ENCODE data around the gene NEDD4L. TPM values are rescaled to one million over a fixed set of nuclear protein-coding genes. Genes with fewer than 3 reads are reported as not detected.

The NEDD4L gene
- total and polyA plus RNA-seq, 2 experiments from 2014 or later: 36.2 to 72.3 TPM

- Mint-ChIP-seq H3K36me3 (ENCODE audit: low read depth) (peaks cover 7% of the 10 kb centered on the region; the same call in 2 of the 3 replicates), H3K4me1 (peaks cover 3% of the 10 kb centered on the region; the same call in 2 of the 3 replicates), H3K4me3 (no peak overlapping the region), H3K9me3 (0 out of 3 replicates have a peak, but pooled peaks cover 5% of the 10 kb centered on the region), H3K27me3 (ENCODE audit: insufficient read depth, low read depth, poor library complexity) (peaks cover 2% of the 10 kb centered on the region), H3K27ac (no peak overlapping the region)
- Histone ChIP-seq H3F3A (replicated peaks; ENCODE audit: low read depth) (no peaks in the 10 kb centered on the region), H3K27ac (ENCODE audit: low read depth) (no peak overlapping the region), H3K4me1 (ENCODE audit: insufficient read depth) (no peaks in the 10 kb centered on the region), H3K4me2 (no peak overlapping the region), H3K4me3 (no peak overlapping the region), H3K79me2 (replicated peaks; ENCODE audit: insufficient read depth) (peaks cover 42% of the 10 kb centered on the region), H3K9me2 (ENCODE audit: insufficient read depth) (no peaks in the 10 kb centered on the region), H3K27me3 (ENCODE audit: insufficient read depth) (no peaks in the 10 kb centered on the region), H4K20me1 (replicated peaks; ENCODE audit: insufficient read depth) (peaks cover 4% of the 10 kb centered on the region; the same call in 1 of the 2 replicates), H3K36me3 (ENCODE audit: insufficient read depth) (no peaks in the 10 kb centered on the region), H2AFZ (no peak overlapping the region)
- ATAC-seq: no peak
- DNase-seq (ENCODE audit: low spot score): no peak
- TF ChIP-seq EZH2 (IDR thresholded peaks at IDR 0.05; ENCODE audit: low read depth, unreplicated experiment): no peak
- no peak for TF ChIP-seq CREB1 (CRISPR knock-in tag; IDR thresholded peaks at IDR 0.05; ENCODE audit: low read depth)
These were observed 256.8 kb downstream of the NEDD4L start for GRCh38 chr18:58300867-58301266.

GRCh38 chr18:58302811-58303210 lies 258.8 kb downstream of the NEDD4L start:
- Mint-ChIP-seq H3K4me3 (no peak overlapping the region), H3K4me1 (peaks cover under 1% of the 10 kb centered on the region; the same call in 2 of the 3 replicates), H3K9me3 (0 out of 3 replicates have a peak, but pooled peaks cover 6% of the 10 kb centered on the region), H3K27ac (no peak overlapping the region), H3K36me3 (ENCODE audit: low read depth) (peaks cover 8% of the 10 kb centered on the region; the same call in 2 of the 3 replicates), H3K27me3 (ENCODE audit: insufficient read depth, low read depth, poor library complexity) (no peaks in the 10 kb centered on the region)
- Histone ChIP-seq H3K9me2 (ENCODE audit: insufficient read depth) (no peaks in the 10 kb centered on the region), H3K79me2 (replicated peaks; ENCODE audit: insufficient read depth) (peaks cover 45% of the 10 kb centered on the region), H3K27ac (ENCODE audit: low read depth) (no peak overlapping the region), H2AFZ (no peak overlapping the region), H3K27me3 (ENCODE audit: insufficient read depth) (no peaks in the 10 kb centered on the region), H3K36me3 (ENCODE audit: insufficient read depth) (no peaks in the 10 kb centered on the region), H3K4me3 (no peak overlapping the region), H3K4me2 (no peak overlapping the region), H3K4me1 (ENCODE audit: insufficient read depth) (0 out of 2 replicates have a peak, but pooled peaks cover 3% of the 10 kb centered on the region), H3F3A (replicated peaks; ENCODE audit: low read depth) (no peaks in the 10 kb centered on the region), H4K20me1 (replicated peaks; ENCODE audit: insufficient read depth) (peaks cover 4% of the 10 kb centered on the region; the same call in 1 of the 2 replicates)
- TF ChIP-seq ZNF114 (CRISPR knock-in tag; IDR thresholded peaks at IDR 0.05) (no peak), CTCF (conservative IDR thresholded peaks at IDR 0.05; ENCODE audit: low read depth in 2 of 2) (peak in 1 of 2 experiments; percentile 34; a peak in 2 of 4 replicates)
- ATAC-seq: peak; percentile 37; the same call in 1 of the 3 replicates
- DNase-seq (ENCODE audit: low spot score): no peak

- no peak overlapping the region for H2AFZ ChIP-seq
- ATAC-seq (no peak), DNase-seq (ENCODE audit: low spot score) (no peak)
- peaks cover 8% of the 10 kb centered on the region; the same call in 2 of the 3 replicates for H3K36me3 Mint-ChIP-seq (ENCODE audit: low read depth)
- H3K4me3 ChIP-seq: no peak overlapping the region
- 0 out of 2 replicates have a peak, but pooled peaks cover 3% of the 10 kb centered on the region for H3K4me1 ChIP-seq (ENCODE audit: insufficient read depth)
- H3K27ac ChIP-seq (ENCODE audit: low read depth): no peak overlapping the region
- H3K27me3 Mint-ChIP-seq (ENCODE audit: insufficient read depth, low read depth, poor library complexity): no peaks in the 10 kb centered on the region
- peaks cover 4% of the 10 kb centered on the region; the same call in 1 of the 2 replicates for H4K20me1 ChIP-seq (replicated peaks; ENCODE audit: insufficient read depth)
- H3K4me1 Mint-ChIP-seq: no peaks in the 10 kb centered on the region; the same call in 2 of the 3 replicates
- H3K27ac Mint-ChIP-seq: no peak overlapping the region
- H3K36me3 ChIP-seq (ENCODE audit: insufficient read depth): no peaks in the 10 kb centered on the region
- H3K9me2 ChIP-seq (ENCODE audit: insufficient read depth): no peaks in the 10 kb centered on the region
- H3K4me3 Mint-ChIP-seq: no peak overlapping the region
- H3F3A ChIP-seq (replicated peaks; ENCODE audit: low read depth): no peaks in the 10 kb centered on the region
- H3K79me2 ChIP-seq (replicated peaks; ENCODE audit: insufficient read depth): peaks cover 45% of the 10 kb centered on the region
- no peak overlapping the region for H3K4me2 ChIP-seq
- no peaks in the 10 kb centered on the region for H3K27me3 ChIP-seq (ENCODE audit: insufficient read depth)
- H3K9me3 Mint-ChIP-seq: 0 out of 3 replicates have a peak, but pooled peaks cover 6% of the 10 kb centered on the region
- TF ChIP-seq POLR2AphosphoS5 (IDR thresholded peaks at IDR 0.05; ENCODE audit: low read depth): no peak
- TF ChIP-seq ZNF114 (CRISPR knock-in tag; IDR thresholded peaks at IDR 0.05): no peak
- no peak for TF ChIP-seq JUNB (IDR thresholded peaks at IDR 0.05; ENCODE audit: unreplicated experiment)
- no peak for TF ChIP-seq NANOG (IDR thresholded peaks at IDR 0.05; ENCODE audit: borderline replicate concordance)
- TF ChIP-seq EZH2phosphoT487 (IDR thresholded peaks at IDR 0.05; ENCODE audit: unreplicated experiment): no peak
- no peak for TF ChIP-seq CTCF (conservative IDR thresholded peaks at IDR 0.05; ENCODE audit: low read depth in 2 of 2)
- no peak for TF ChIP-seq ZNF331 (CRISPR knock-in tag; IDR thresholded peaks at IDR 0.05; ENCODE audit: low read depth)
These were observed 259.3 kb downstream of the NEDD4L start for GRCh38 chr18:58303363-58303762.
